ENCODE data around the gene TXNL4A.

- TF ChIP-seq CTCF (IDR thresholded peaks at IDR 0.05; ENCODE audit: low read length) (no peak), EZH2 (optimal IDR thresholded peaks at IDR 0.05; ENCODE audit: low read depth, low read length) (no peak)
Measured at GRCh38 chr18:79963658-79964329, 24.6 kb downstream of the TXNL4A start.
